Suprapubic skin (tissue), 4 donors: ENCODE data around the gene MOSMO. TPM values are rescaled to one million over a fixed set of nuclear protein-coding genes. Genes with fewer than 3 reads are reported as not detected.

ENCODE experiments used
- DNase-seq, 2 donors: peaks; one replicate each; pipeline ENCODE4 v3.0.0-alpha.2; 2019; ENCODE audit warnings: low spot score in 2 of 2
- H3K27ac ChIP-seq: fragments of 200-600 bp; sonication (generic); one replicate; pipeline ENCODE4 v1.5.1; 2019
- H3K27me3 ChIP-seq: fragments of 200-600 bp; sonication (generic); one replicate; pipeline ENCODE4 v1.5.1; 2019
- H3K36me3 ChIP-seq: fragments of 200-600 bp; sonication (generic); one replicate; pipeline ENCODE4 v1.5.1; 2019
- H3K4me1 ChIP-seq: fragments of 200-600 bp; sonication (generic); one replicate; pipeline ENCODE4 v1.5.1; 2019
- H3K4me3 ChIP-seq: fragments of 200-600 bp; sonication (generic); one replicate; pipeline ENCODE4 v1.5.1; 2019; ENCODE audit warnings: mild to moderate bottlenecking
- H3K9me3 ChIP-seq: fragments of 200-600 bp; sonication (generic); one replicate; pipeline ENCODE4 v1.5.1; 2019
- EP300 ChIP-seq: sonication (generic); formaldehyde crosslinking; IDR thresholded peaks from one replicate; pipeline ENCODE4 v1.6.1; 2017; ENCODE audit warnings: antibody characterized with exemption
- POLR2A ChIP-seq, 2 donors: fragments of 450-650 bp; IDR thresholded peaks; one replicate each; pipeline ENCODE4 v1.6.1; 2017; ENCODE audit warnings: antibody characterized with exemption in 2 of 2, mild to moderate bottlenecking in 2 of 2, moderate library complexity in 2 of 2
- POLR2AphosphoS5 ChIP-seq, 3 donors: sonication (generic); formaldehyde crosslinking; IDR thresholded peaks; one replicate each; pipeline ENCODE4 v1.6.1; 2017; ENCODE audit warnings: antibody characterized with exemption in 3 of 3
- WGBS: methylation state at CpG from one replicate; pipeline ENCODE4 v1.1.5; 2018; 5-methylcytosine and 5-hydroxymethylcytosine counted together
- total RNA-seq, 4 donors: library from RNA; depleted of rRNA; stranded (reverse); fragments of >200 nt; gene quantifications; one replicate each; pipeline ENCODE4 v1.1.0, GENCODE V29; 2016
- TF ChIP-seq, protein P1 (sequence below), 2 donors: fragments of 200-600 bp in 1 of 2; fragments of 450-650 bp in 1 of 2; sonication (generic) in 1 of 2; IDR thresholded peaks; one replicate each; pipeline ENCODE4 v1.5.1; 2016 to 2019; ENCODE audit warnings: antibody characterized with exemption in 2 of 2, mild to moderate bottlenecking in 1 of 2, moderate library complexity in 1 of 2

The MOSMO gene
- total RNA-seq, 4 donors from 2014 or later: 11.9 to 32.7 (median 16.7) TPM

- DNase-seq: no peak
- Histone ChIP-seq H3K4me3 (no peak overlapping the region), H3K27me3 (no peaks in the 10 kb centered on the region), H3K36me3 (peaks cover 8% of the 10 kb centered on the region), H3K9me3 (no peaks in the 10 kb centered on the region), H3K27ac (no peak overlapping the region), H3K4me1 (peaks cover 19% of the 10 kb centered on the region)
- 92% methylated on average over 11 of the region's 11 CpGs for WGBS
- no peak for TF ChIP-seq EP300
- TF ChIP-seq POLR2A (IDR thresholded peaks at IDR 0.05): no peak
- no peak for TF ChIP-seq POLR2AphosphoS5 (IDR thresholded peaks at IDR 0.05)
- TF ChIP-seq, protein P1, sequence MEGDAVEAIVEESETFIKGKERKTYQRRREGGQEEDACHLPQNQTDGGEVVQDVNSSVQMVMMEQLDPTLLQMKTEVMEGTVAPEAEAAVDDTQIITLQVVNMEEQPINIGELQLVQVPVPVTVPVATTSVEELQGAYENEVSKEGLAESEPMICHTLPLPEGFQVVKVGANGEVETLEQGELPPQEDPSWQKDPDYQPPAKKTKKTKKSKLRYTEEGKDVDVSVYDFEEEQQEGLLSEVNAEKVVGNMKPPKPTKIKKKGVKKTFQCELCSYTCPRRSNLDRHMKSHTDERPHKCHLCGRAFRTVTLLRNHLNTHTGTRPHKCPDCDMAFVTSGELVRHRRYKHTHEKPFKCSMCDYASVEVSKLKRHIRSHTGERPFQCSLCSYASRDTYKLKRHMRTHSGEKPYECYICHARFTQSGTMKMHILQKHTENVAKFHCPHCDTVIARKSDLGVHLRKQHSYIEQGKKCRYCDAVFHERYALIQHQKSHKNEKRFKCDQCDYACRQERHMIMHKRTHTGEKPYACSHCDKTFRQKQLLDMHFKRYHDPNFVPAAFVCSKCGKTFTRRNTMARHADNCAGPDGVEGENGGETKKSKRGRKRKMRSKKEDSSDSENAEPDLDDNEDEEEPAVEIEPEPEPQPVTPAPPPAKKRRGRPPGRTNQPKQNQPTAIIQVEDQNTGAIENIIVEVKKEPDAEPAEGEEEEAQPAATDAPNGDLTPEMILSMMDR (IDR thresholded peaks at IDR 0.05): no peak
Observed at GRCh38 chr16:22075043-22075757, 67.3 kb downstream of the MOSMO start.

GRCh38 chr16:22075776-22076175 lies 67.9 kb downstream of the MOSMO start:
- Histone ChIP-seq H3K36me3 (peaks cover 9% of the 10 kb centered on the region), H3K27ac (no peak overlapping the region), H3K9me3 (no peaks in the 10 kb centered on the region), H3K27me3 (no peaks in the 10 kb centered on the region), H3K4me1 (peaks cover 13% of the 10 kb centered on the region), H3K4me3 (no peak overlapping the region)
- WGBS: 94% methylated on average over 1 of the region's 1 CpG
- TF ChIP-seq POLR2AphosphoS5 (IDR thresholded peaks at IDR 0.05) (no peak), POLR2A (IDR thresholded peaks at IDR 0.05) (no peak), EP300 (no peak)
- TF ChIP-seq, protein P1 (IDR thresholded peaks at IDR 0.05): no peak
- no peak for DNase-seq

- Histone ChIP-seq H3K9me3 (no peaks in the 10 kb centered on the region), H3K27me3 (no peaks in the 10 kb centered on the region), H3K36me3 (peaks cover 9% of the 10 kb centered on the region), H3K4me3 (no peak overlapping the region), H3K4me1 (peaks cover 3% of the 10 kb centered on the region), H3K27ac (no peak overlapping the region)
- 44% methylated on average over 8 of the region's 8 CpGs for WGBS
- DNase-seq: no peak
- TF ChIP-seq POLR2AphosphoS5 (IDR thresholded peaks at IDR 0.05): no peak
- TF ChIP-seq, protein P1 (IDR thresholded peaks at IDR 0.05): peak; percentile 43 to 74
- no peak for TF ChIP-seq POLR2A (IDR thresholded peaks at IDR 0.05)
- no peak for TF ChIP-seq EP300
Observed at GRCh38 chr16:22077700-22078313, 69.9 kb downstream of the MOSMO start.

DNA sequence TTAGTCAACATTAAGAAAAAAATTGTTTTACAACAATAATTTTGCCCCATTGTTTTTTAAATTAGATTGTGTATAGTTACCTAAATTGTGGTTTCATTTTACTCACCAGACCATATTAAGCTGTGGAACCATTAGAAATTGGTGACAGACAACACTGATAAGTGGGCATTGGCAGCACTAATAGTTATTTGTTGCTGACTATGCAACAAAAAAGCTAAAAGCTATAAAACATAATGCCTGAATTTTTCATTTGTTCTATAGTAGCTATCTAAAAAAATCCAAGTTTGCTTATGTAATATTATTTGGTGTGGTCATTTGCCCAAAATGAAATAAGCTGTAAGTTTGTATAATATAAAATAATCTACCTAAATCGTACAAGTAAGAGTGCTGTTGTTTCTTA lies 70.7 kb downstream of the MOSMO start:
- H3K27me3 ChIP-seq: no peaks in the 10 kb centered on the region
- no peak overlapping the region for H3K4me3 ChIP-seq
- peaks cover 9% of the 10 kb centered on the region for H3K36me3 ChIP-seq
- no peak overlapping the region for H3K27ac ChIP-seq
- TF ChIP-seq, protein P1 (IDR thresholded peaks at IDR 0.05): no peak
- TF ChIP-seq POLR2AphosphoS5 (IDR thresholded peaks at IDR 0.05): no peak
- no peak for TF ChIP-seq EP300
- TF ChIP-seq POLR2A (IDR thresholded peaks at IDR 0.05): no peak
- WGBS: 83% methylated on average over 1 of the region's 1 CpG
- peaks cover 1% of the 10 kb centered on the region for H3K4me1 ChIP-seq
- H3K9me3 ChIP-seq: no peaks in the 10 kb centered on the region
- no peak for DNase-seq

DNA sequence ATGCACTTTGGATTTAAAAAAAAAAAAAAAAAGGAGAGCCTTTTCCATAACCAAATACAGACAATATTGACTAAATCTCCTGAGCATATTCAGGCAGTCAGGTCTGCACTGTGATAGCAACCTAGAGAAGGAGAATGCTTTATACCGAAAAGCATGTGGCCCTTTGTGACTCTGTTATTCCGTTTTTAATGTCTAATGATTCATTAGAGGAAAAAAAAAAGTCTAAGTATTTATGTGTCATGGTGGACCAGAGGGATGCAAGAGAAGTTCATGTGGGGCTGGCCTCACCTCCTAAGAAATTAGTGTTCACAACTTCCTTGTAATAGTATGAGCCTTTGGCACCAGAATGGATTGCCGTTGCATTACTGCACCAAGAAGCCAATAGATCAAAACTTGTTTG lies 73.1 kb downstream of the MOSMO start:
- H3K27ac ChIP-seq: no peak overlapping the region
- no peaks in the 10 kb centered on the region for H3K4me1 ChIP-seq
- H3K4me3 ChIP-seq: no peak overlapping the region
- peaks cover 16% of the 10 kb centered on the region for H3K36me3 ChIP-seq
- H3K9me3 ChIP-seq: no peaks in the 10 kb centered on the region
- no peak for TF ChIP-seq POLR2A (IDR thresholded peaks at IDR 0.05)
- TF ChIP-seq EP300: no peak
- TF ChIP-seq, protein P1 (IDR thresholded peaks at IDR 0.05): no peak
- no peak for TF ChIP-seq POLR2AphosphoS5 (IDR thresholded peaks at IDR 0.05)
- 84% methylated on average over 3 of the region's 3 CpGs for WGBS
- no peak for DNase-seq
- H3K27me3 ChIP-seq: no peaks in the 10 kb centered on the region
